Esophagus squamous epithelium (tissue), 5 donors: Measurements from ENCODE around the gene SRBD1. TPM values are rescaled to one million over a fixed set of nuclear protein-coding genes. Genes with fewer than 3 reads are reported as not detected.

ENCODE experiments used
- DNase-seq: peaks from one replicate; lab custom pipeline; 2025; lab: John Stamatoyannopoulos, UW
- H3K27ac ChIP-seq, 4 donors: fragments of 200-600 bp; sonication (generic); one replicate each; pipeline ENCODE4 v1.5.1; 2016 to 2019; ENCODE audit warnings: mild to moderate bottlenecking in 1 of 4
- H3K27me3 ChIP-seq, 4 donors: fragments of 200-600 bp; sonication (generic); 1 replicate in 3 of 4; 2 replicates in 1 of 4; pipeline versions ENCODE4 v1.5.1 to v1.6.0; 2017 to 2021; ENCODE audit warnings: antibody characterized with exemption in 1 of 4
- H3K36me3 ChIP-seq, 3 donors: fragments of 200-600 bp; sonication (generic); one replicate each; pipeline ENCODE4 v1.5.1; 2016 to 2019
- H3K4me1 ChIP-seq, 3 donors: fragments of 200-600 bp; sonication (generic); one replicate each; pipeline ENCODE4 v1.5.1; 2017 to 2019
- H3K4me3 ChIP-seq, 4 donors: fragments of 200-600 bp; sonication (generic); 1 replicate in 3 of 4; 2 replicates in 1 of 4; pipeline ENCODE4 v1.5.1; 2016 to 2019; ENCODE audit warnings: mild to moderate bottlenecking in 2 of 4, moderate library complexity in 1 of 4
- H3K9me3 ChIP-seq, 3 donors: fragments of 200-600 bp; sonication (generic); one replicate each; pipeline ENCODE4 v1.5.1; 2016 to 2019
- POLR2A ChIP-seq, 4 donors: fragments of 450-650 bp; IDR thresholded peaks; one replicate each; pipeline ENCODE4 v1.6.1; 2017; ENCODE audit warnings: antibody characterized with exemption in 4 of 4, mild to moderate bottlenecking in 4 of 4, moderate library complexity in 3 of 4
- WGBS, 2 donors: methylation state at CpG; one replicate each; pipeline ENCODE4 v1.1.5; 2018; 5-methylcytosine and 5-hydroxymethylcytosine counted together
- intact Hi-C: fragments of 100-400 bp; cut with DNase I; formaldehyde crosslinking; loops from one replicate; pipeline ENCODE4 v1.15.0; 2022
- total RNA-seq, 4 donors: library from RNA; depleted of rRNA; stranded (reverse); fragments of >200 nt; gene quantifications; one replicate each; pipeline ENCODE4 v1.1.0, GENCODE V29; 2016
- TF ChIP-seq, protein P1 (sequence below), 6 experiments: fragments of 450-650 bp in 4 of 6; fragments of 200-600 bp in 2 of 6; sonication (generic) in 2 of 6; IDR thresholded peaks; one replicate each; pipeline ENCODE4 v1.5.1; 2016 to 2019; ENCODE audit warnings: antibody characterized with exemption in 6 of 6, mild to moderate bottlenecking in 4 of 6, moderate library complexity in 4 of 6
- donor health status: DM: yes; HTN: yes; CAD: no.

SRBD1 gene
- total RNA-seq, 4 donors from 2014 or later = 5.0 to 21.6 (median 13.1) TPM

DNA sequence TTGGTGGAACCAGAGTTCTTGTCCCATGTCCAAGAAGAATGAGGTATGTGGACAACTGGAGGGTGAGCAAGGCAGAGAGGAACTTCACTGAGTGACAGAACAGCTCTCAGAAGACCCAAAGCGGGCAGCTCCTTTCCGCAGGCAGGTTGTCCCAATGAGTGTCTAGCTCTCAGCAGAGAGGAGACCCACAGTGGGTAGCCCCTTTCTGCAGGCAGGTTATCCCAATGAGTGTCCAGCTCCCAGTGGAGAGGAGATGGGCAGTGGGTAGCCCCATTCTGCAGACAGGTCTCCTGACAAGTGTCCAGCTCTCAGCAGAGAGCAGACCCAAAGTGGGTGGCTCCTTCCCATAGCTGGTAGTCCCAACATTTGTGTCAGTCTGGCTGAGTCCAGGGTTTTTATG is 69.6 kb downstream of the SRBD1 start:
- no peak for DNase-seq
- H3K27me3 ChIP-seq = no peaks in the 10 kb centered on the region
- TF ChIP-seq POLR2A (IDR thresholded peaks at IDR 0.05) = no peak
- TF ChIP-seq, protein P1, sequence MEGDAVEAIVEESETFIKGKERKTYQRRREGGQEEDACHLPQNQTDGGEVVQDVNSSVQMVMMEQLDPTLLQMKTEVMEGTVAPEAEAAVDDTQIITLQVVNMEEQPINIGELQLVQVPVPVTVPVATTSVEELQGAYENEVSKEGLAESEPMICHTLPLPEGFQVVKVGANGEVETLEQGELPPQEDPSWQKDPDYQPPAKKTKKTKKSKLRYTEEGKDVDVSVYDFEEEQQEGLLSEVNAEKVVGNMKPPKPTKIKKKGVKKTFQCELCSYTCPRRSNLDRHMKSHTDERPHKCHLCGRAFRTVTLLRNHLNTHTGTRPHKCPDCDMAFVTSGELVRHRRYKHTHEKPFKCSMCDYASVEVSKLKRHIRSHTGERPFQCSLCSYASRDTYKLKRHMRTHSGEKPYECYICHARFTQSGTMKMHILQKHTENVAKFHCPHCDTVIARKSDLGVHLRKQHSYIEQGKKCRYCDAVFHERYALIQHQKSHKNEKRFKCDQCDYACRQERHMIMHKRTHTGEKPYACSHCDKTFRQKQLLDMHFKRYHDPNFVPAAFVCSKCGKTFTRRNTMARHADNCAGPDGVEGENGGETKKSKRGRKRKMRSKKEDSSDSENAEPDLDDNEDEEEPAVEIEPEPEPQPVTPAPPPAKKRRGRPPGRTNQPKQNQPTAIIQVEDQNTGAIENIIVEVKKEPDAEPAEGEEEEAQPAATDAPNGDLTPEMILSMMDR (IDR thresholded peaks at IDR 0.05) = no peak
- intact Hi-C loops = no loop called here
- peaks cover 0 to 15% (median 0%) of the 10 kb centered on the region in 3 donors for H3K9me3 ChIP-seq
- H3K27ac ChIP-seq = no peak overlapping the region
- H3K4me1 ChIP-seq = no peaks in the 10 kb centered on the region
- H3K4me3 ChIP-seq = no peak overlapping the region
- H3K36me3 ChIP-seq = peaks cover 7 to 57% (median 11%) of the 10 kb centered on the region in 3 donors
- 93 to 100% methylated on average over 2 of the region's 2 CpGs for WGBS, 2 donors

DNA sequence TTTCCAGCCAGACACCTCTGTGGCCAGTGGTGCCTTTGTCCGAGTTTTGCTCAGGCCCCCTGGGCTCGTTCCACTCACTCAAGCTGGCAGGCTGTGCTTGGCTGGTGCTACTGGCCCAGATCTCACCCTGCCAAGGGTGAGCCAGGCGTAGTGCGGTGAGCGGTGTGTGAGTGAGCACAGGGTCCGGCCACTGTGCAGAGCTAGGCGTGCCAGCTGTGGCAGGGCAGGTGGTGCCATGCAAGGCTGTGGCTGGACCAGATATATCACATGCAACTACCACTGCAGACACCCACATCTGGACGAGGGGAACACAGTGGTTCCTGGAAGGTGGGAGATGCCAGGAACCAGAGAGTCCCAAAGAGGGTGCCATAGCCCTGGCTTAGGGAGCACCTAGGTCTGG is 70.1 kb downstream of the SRBD1 start:
- intact Hi-C loops = no loop called here
- Histone ChIP-seq H3K9me3 (peaks cover 0 to 15% (median 0%) of the 10 kb centered on the region in 3 donors), H3K4me3 (no peak overlapping the region), H3K27ac (no peak overlapping the region), H3K36me3 (peaks cover 7 to 52% (median 11%) of the 10 kb centered on the region in 3 donors), H3K27me3 (no peaks in the 10 kb centered on the region), H3K4me1 (no peaks in the 10 kb centered on the region)
- no peak for DNase-seq
- no peak for TF ChIP-seq POLR2A (IDR thresholded peaks at IDR 0.05)
- TF ChIP-seq, protein P1 (IDR thresholded peaks at IDR 0.05) = no peak
- 95 to 98% methylated on average over 7 to 8 of the region's 8 CpGs for WGBS, 2 donors

DNA sequence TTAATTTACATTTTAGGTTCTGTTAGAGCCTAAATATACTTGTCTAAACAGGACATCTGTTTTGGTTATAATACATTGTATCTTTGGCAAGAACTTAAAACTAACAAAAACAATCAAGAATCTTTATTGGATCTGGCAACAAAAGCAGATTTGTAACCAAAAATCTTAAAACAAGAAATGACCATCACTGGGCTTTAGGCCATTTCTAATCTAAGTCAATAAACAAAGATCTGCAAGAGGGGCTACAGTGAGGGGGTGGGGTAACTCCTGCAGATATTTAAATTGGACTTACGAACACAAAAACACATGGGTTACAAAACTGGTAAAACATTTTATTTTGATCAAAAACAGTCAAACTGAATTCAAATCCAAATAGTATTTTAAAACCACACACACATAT is 77.3 kb downstream of the SRBD1 start:
- no peaks in the 10 kb centered on the region for H3K27me3 ChIP-seq
- H3K9me3 ChIP-seq = no peaks in the 10 kb centered on the region
- no peaks in the 10 kb centered on the region for H3K4me1 ChIP-seq
- H3K4me3 ChIP-seq = no peak overlapping the region
- H3K27ac ChIP-seq = no peak overlapping the region
- H3K36me3 ChIP-seq = no peaks in the 10 kb centered on the region
- intact Hi-C loops = no loop called here
- no peak for DNase-seq
- 78 to 97% methylated on average over 1 of the region's 1 CpG for WGBS, 2 donors
- no peak for TF ChIP-seq POLR2A (IDR thresholded peaks at IDR 0.05)
- TF ChIP-seq, protein P1 (IDR thresholded peaks at IDR 0.05) = no peak

DNA sequence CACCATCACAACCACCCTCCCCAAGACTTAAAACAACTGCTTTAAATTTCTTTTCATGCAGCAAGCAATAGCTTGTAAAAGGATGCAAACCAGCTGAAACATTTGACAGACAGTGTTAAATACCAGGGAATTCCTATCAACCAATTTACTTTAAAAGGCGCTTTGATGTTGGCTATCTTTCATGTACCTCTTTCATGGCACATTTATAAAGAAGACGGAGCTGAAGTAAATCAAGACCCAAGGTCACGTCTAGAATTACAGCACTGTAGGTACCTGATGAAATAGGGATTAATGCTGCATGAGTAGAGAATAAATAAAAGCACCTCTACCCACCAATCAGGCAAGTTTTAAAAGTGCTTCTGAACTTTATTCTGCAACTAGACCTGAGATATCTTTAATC is 78.9 kb downstream of the SRBD1 start:
- Histone ChIP-seq H3K9me3 (no peaks in the 10 kb centered on the region), H3K27me3 (no peaks in the 10 kb centered on the region), H3K36me3 (no peaks in the 10 kb centered on the region), H3K4me1 (no peaks in the 10 kb centered on the region), H3K4me3 (no peak overlapping the region), H3K27ac (no peak overlapping the region)
- WGBS, 2 donors = 91 to 98% methylated on average over 3 of the region's 3 CpGs
- intact Hi-C loops = no loop called here
- TF ChIP-seq, protein P1 (IDR thresholded peaks at IDR 0.05) = no peak
- no peak for TF ChIP-seq POLR2A (IDR thresholded peaks at IDR 0.05)
- no peak for DNase-seq

DNA sequence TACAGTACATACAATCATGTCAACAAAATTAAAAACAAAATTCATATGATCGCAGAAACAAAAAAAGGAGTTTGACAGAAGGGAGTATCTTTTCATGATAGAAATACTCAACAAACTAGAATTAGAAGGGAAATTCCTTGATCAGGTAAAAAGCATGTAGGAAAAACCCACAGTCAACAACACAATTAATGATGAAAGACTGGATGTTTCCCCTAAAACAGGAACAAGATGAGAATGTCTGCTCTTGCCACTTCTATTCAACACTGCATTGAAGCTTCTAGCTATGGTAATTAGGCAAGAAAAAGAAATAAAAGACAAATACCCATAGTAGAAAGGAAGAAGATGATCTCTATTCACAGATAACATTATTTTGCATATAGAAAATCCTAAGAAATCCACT is 87.1 kb downstream of the SRBD1 start:
- TF ChIP-seq, protein P1 (IDR thresholded peaks at IDR 0.05) = no peak
- TF ChIP-seq POLR2A (IDR thresholded peaks at IDR 0.05) = no peak
- Histone ChIP-seq H3K9me3 (no peaks in the 10 kb centered on the region), H3K27me3 (no peaks in the 10 kb centered on the region), H3K4me1 (no peaks in the 10 kb centered on the region), H3K36me3 (no peaks in the 10 kb centered on the region), H3K27ac (no peak overlapping the region), H3K4me3 (no peak overlapping the region)
- DNase-seq = no peak
- intact Hi-C loops = no loop called here
- 92 to 95% methylated on average over 1 of the region's 1 CpG for whole genome bisulfite sequencing, 2 donors
